Measurements from ENCODE around the gene DICER1. TPM values are rescaled to one million over a fixed set of nuclear protein-coding genes. Genes with fewer than 3 reads are reported as not detected.

DICER1 gene
- total RNA-seq, 1 donor = 61.3 TPM

DNA sequence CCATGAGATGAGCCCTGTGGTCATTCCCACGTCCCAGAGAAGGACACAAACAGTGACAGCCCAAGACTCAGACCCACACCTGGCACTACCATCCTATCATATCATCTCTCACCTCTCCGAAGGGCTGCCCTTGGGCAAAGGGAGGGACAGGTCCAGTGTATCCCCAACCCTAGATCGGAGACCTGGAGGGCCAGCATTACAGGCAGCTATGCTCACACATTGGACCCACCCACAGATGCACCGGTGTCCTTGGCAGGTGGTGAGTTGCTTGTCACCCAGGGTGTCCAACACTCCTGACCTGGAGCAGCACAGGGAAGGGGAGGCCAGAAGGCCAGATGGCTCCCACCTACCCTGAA lies 117.4 kb downstream of the DICER1 start:
- TF ChIP-seq, protein P1, sequence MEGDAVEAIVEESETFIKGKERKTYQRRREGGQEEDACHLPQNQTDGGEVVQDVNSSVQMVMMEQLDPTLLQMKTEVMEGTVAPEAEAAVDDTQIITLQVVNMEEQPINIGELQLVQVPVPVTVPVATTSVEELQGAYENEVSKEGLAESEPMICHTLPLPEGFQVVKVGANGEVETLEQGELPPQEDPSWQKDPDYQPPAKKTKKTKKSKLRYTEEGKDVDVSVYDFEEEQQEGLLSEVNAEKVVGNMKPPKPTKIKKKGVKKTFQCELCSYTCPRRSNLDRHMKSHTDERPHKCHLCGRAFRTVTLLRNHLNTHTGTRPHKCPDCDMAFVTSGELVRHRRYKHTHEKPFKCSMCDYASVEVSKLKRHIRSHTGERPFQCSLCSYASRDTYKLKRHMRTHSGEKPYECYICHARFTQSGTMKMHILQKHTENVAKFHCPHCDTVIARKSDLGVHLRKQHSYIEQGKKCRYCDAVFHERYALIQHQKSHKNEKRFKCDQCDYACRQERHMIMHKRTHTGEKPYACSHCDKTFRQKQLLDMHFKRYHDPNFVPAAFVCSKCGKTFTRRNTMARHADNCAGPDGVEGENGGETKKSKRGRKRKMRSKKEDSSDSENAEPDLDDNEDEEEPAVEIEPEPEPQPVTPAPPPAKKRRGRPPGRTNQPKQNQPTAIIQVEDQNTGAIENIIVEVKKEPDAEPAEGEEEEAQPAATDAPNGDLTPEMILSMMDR (IDR thresholded peaks at IDR 0.05; ENCODE audit: insufficient read depth, low read depth, low read length) = no peak
- no peak for DNase-seq (ENCODE audit: low read depth)
- no peak overlapping the region for H3K4me3 ChIP-seq (ENCODE audit: low read depth, low read length)

DNA sequence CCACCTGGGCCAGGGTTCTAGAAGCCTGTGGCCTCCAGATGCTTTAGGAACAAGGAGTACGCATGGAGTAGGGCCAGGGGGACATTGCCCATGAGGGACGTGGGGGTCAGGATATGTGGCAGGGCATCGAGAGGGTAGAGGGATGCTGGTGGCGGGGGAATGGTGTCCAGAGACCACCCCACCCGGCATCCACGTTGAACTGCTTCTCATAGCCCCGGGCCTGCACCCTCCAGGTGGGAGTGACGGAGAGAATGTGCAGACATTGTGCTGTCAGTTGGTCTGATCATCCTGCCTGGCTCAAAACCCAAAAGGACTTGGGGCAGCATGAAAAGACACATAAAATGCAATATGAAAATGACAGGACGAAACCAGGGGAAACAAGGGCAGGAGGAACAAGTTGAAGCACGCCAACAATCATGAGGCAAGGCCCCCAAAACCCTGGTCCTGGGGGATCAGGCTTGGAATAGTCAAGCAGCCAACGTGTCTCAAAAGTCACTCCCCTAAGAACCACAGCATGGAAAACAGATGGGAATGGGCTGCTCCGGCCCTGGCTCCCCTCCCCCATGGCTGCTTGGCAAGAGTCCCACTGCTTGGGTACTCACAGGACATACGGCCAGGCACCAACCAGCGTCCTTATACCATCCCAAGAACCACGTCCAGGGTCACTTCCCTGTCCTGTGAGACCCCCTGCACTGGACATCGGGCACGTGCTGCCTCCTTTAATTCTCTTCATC lies 117.9 kb downstream of the DICER1 start:
- TF ChIP-seq, protein P1 (IDR thresholded peaks at IDR 0.05; ENCODE audit: insufficient read depth, low read depth, low read length) = no peak
- no peak for DNase-seq (ENCODE audit: low read depth)
- H3K4me3 ChIP-seq (ENCODE audit: low read depth, low read length) = no peak overlapping the region

- TF ChIP-seq, protein P1 (IDR thresholded peaks at IDR 0.05; ENCODE audit: insufficient read depth, low read depth, low read length) = no peak
Observed at GRCh38 chr14:95038521-95039250, 118.6 kb downstream of the DICER1 start.

GRCh38 chr14:95037273-95037672 lies 120.1 kb downstream of the DICER1 start:
- TF ChIP-seq, protein P1 (IDR thresholded peaks at IDR 0.05; ENCODE audit: insufficient read depth, low read depth, low read length) = no peak
- H3K4me3 ChIP-seq (ENCODE audit: low read depth, low read length) = no peak overlapping the region
- no peak for DNase-seq (ENCODE audit: low read depth)

More at GRCh38 chr14:95038521-95039250, 118.6 kb downstream of the DICER1 start:
- DNase-seq (ENCODE audit: low read depth) = no peak
- no peak overlapping the region for H3K4me3 ChIP-seq (ENCODE audit: low read depth, low read length)

Small RNAs within 50 kb of the gene (small RNA-seq; reads per million reads assigned to genes)
- 1.9 reads per million, percentile 48 among the genes with 10 or more reads in this experiment for gene MIR3173

Other genes starting within 250 kb of the DICER1 start
- under 0.01 and 0.43 TPM in 2 replicates for gene CLMN, start 162.4 kb upstream of the DICER1 start, total RNA-seq